NCI-H2171 (cell line): Measurements from ENCODE around the gene IGF2BP2.
A peak's percentile ranks its signal among the peaks of the same experiment; 100 is the strongest.
"Not testable (repeated sequence)": the region's sequence is repeated elsewhere in the genome, so short reads cannot be mapped to it uniquely, and the experiment has no call there.

Experiments used
- DNase-seq: peaks from one replicate; lab custom pipeline; 2025; lab: John Stamatoyannopoulos, UW

The IGF2BP2 gene

GRCh38 chr3:185659942-185660921 lies 164.6 kb downstream of the IGF2BP2 start:
- peak; percentile 33 for DNase-seq

- no peak for DNase-seq
These were observed 165.9 kb downstream of the IGF2BP2 start for GRCh38 chr3:185658943-185659342.

GRCh38 chr3:185658504-185658912 lies 166.3 kb downstream of the IGF2BP2 start:
- DNase-seq = no peak

GRCh38 chr3:185657691-185658503 lies 166.9 kb downstream of the IGF2BP2 start:
- no peak for DNase-seq

- DNase-seq = no peak
These were observed 167.6 kb downstream of the IGF2BP2 start for GRCh38 chr3:185657211-185657610.

GRCh38 chr3:185656321-185656840 lies 168.5 kb downstream of the IGF2BP2 start:
- DNase-seq = no peak

GRCh38 chr3:185655426-185656320 lies 169.2 kb downstream of the IGF2BP2 start:
- no peak for DNase-seq

GRCh38 chr3:185654758-185655145 lies 170.1 kb downstream of the IGF2BP2 start:
- DNase-seq = no peak

GRCh38 chr3:185653949-185654757 lies 170.7 kb downstream of the IGF2BP2 start:
- DNase-seq = no peak

GRCh38 chr3:185651971-185652370 lies 172.9 kb downstream of the IGF2BP2 start:
- DNase-seq = no peak

GRCh38 chr3:185649414-185649813 lies 175.4 kb downstream of the IGF2BP2 start:
- DNase-seq = no peak

GRCh38 chr3:185648396-185648795 lies 176.4 kb downstream of the IGF2BP2 start:
- no peak for DNase-seq

GRCh38 chr3:185647880-185648210 lies 177.0 kb downstream of the IGF2BP2 start:
- no peak for DNase-seq

- no peak for DNase-seq
These were observed 177.5 kb downstream of the IGF2BP2 start for GRCh38 chr3:185647134-185647879.

GRCh38 chr3:185646382-185647133 lies 178.3 kb downstream of the IGF2BP2 start:
- no peak for DNase-seq

- peak; percentile 83 for DNase-seq
These were observed 179.1 kb downstream of the IGF2BP2 start for GRCh38 chr3:185645596-185646381.

- DNase-seq = not testable (repeated sequence)
These were observed 179.7 kb downstream of the IGF2BP2 start for GRCh38 chr3:185645191-185645590.

- DNase-seq = no peak
These were observed 184.5 kb downstream of the IGF2BP2 start for GRCh38 chr3:185640308-185640707.
